ENCODE data around the gene RHOD.

The RHOD gene

GRCh38 chr11:67055812-67056211 lies 835 bp upstream of the RHOD start:
- no peak for TF ChIP-seq CTCF (conservative IDR thresholded peaks at IDR 0.05; ENCODE audit: control insufficient read depth, insufficient read depth, low read depth, low read length)
- H3K4me3 ChIP-seq (ENCODE audit: control insufficient read depth, low read depth, low read length), result peak overlapping the region; percentile 53
- peak; percentile 45 for DNase-seq (ENCODE audit: low read depth)

- H3K4me3 ChIP-seq (ENCODE audit: control insufficient read depth, low read depth, low read length), result peak overlapping the region; percentile 29
- TF ChIP-seq CTCF (conservative IDR thresholded peaks at IDR 0.05; ENCODE audit: control insufficient read depth, insufficient read depth, low read depth, low read length), result no peak
- no peak for DNase-seq (ENCODE audit: low read depth)
These were observed 592 bp downstream of the RHOD start for GRCh38 chr11:67057205-67057672.

GRCh38 chr11:67058506-67058905 lies 1.9 kb downstream of the RHOD start:
- no peak overlapping the region for H3K4me3 ChIP-seq (ENCODE audit: control insufficient read depth, low read depth, low read length)
- no peak for TF ChIP-seq CTCF (conservative IDR thresholded peaks at IDR 0.05; ENCODE audit: control insufficient read depth, insufficient read depth, low read depth, low read length)

GRCh38 chr11:67059671-67060070 lies 3.0 kb downstream of the RHOD start:
- no peak overlapping the region for H3K4me3 ChIP-seq (ENCODE audit: control insufficient read depth, low read depth, low read length)
- TF ChIP-seq CTCF (conservative IDR thresholded peaks at IDR 0.05; ENCODE audit: control insufficient read depth, insufficient read depth, low read depth, low read length), result no peak
- no peak for DNase-seq (ENCODE audit: low read depth)

More at GRCh38 chr11:67058506-67058905, 1.9 kb downstream of the RHOD start:
- DNase-seq (ENCODE audit: low read depth), result no peak

- TF ChIP-seq CTCF (conservative IDR thresholded peaks at IDR 0.05; ENCODE audit: control insufficient read depth, insufficient read depth, low read depth, low read length), result no peak
- DNase-seq (ENCODE audit: low read depth), result no peak
- no peak overlapping the region for H3K4me3 ChIP-seq (ENCODE audit: control insufficient read depth, low read depth, low read length)
These were observed 3.5 kb downstream of the RHOD start for GRCh38 chr11:67060111-67060522.

- no peak overlapping the region for H3K4me3 ChIP-seq (ENCODE audit: control insufficient read depth, low read depth, low read length)
- TF ChIP-seq CTCF (conservative IDR thresholded peaks at IDR 0.05; ENCODE audit: control insufficient read depth, insufficient read depth, low read depth, low read length), result no peak
- no peak for DNase-seq (ENCODE audit: low read depth)
These were observed 6.1 kb downstream of the RHOD start for GRCh38 chr11:67062526-67063373.
